ENCODE measurements around the gene SORCS2. TPM values are rescaled to one million over a fixed set of nuclear protein-coding genes. Genes with fewer than 3 reads are reported as not detected.

The SORCS2 gene
- total and polyA plus RNA-seq, 2 experiments from 2014 or later = 0.38 to 1.4 TPM

DNA sequence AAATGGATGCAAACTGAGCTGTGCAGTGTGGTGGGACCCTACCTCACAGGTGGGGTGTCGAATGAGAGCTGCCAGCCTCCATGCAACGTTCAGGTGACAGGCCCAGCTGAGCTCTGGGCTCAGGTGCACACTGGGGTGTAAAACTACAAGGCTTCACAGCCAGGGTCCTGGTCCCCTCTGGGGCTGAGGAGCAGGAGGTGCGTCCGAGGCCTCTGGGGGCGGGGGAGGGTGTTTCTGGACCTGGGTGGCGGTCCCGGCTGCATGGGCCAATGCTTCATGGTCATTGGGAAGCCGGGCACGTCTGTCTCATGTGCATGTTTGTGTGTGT is 26.5 kb upstream of the SORCS2 start:
- H3K4me1 ChIP-seq (ENCODE audit: insufficient read depth) = 0 out of 2 replicates have a peak, but pooled peaks cover 3% of the 10 kb centered on the region
- no peaks in the 10 kb centered on the region for H3K9me3 ChIP-seq (ENCODE audit: low read depth)
- H3K9ac ChIP-seq = no peak overlapping the region
- no peak overlapping the region for H3K4me2 ChIP-seq (ENCODE audit: unreplicated experiment)
- in situ Hi-C loops (cut with MboI) = no loop called here
- no peaks in the 10 kb centered on the region for H4K20me1 ChIP-seq (ENCODE audit: insufficient read depth)
- 59 to 62% methylated on average over 8 to 9 of the region's 9 CpGs for WGBS, 2 experiments (ENCODE audit: low coverage in 1 of 2, low lambda C conversion rate in 2 of 2, missing lambda C conversion rate in 2 of 2)
- no peak for DNase-seq
- H3K9me2 ChIP-seq (ENCODE audit: insufficient read depth) = no peaks in the 10 kb centered on the region
- H3K4me3 ChIP-seq = no peak overlapping the region
- no peak overlapping the region for H3K27ac ChIP-seq
- no peaks in the 10 kb centered on the region for H3K79me2 ChIP-seq (ENCODE audit: insufficient read depth)
- H3K27me3 ChIP-seq (replicated peaks; ENCODE audit: insufficient read depth) = peaks cover 12% of the 10 kb centered on the region
- no peaks in the 10 kb centered on the region for H3F3A ChIP-seq (ENCODE audit: insufficient read depth)
- no peak overlapping the region for H2AFZ ChIP-seq
- no peak for TF ChIP-seq EZH2 (IDR thresholded peaks at IDR 0.05; ENCODE audit: insufficient read depth, poor library complexity, severe bottlenecking)
- TF ChIP-seq EZH2phosphoT487 (IDR thresholded peaks at IDR 0.05; ENCODE audit: insufficient read depth, low read depth) = no peak
- H3K36me3 ChIP-seq (ENCODE audit: low read depth) = no peaks in the 10 kb centered on the region

DNA sequence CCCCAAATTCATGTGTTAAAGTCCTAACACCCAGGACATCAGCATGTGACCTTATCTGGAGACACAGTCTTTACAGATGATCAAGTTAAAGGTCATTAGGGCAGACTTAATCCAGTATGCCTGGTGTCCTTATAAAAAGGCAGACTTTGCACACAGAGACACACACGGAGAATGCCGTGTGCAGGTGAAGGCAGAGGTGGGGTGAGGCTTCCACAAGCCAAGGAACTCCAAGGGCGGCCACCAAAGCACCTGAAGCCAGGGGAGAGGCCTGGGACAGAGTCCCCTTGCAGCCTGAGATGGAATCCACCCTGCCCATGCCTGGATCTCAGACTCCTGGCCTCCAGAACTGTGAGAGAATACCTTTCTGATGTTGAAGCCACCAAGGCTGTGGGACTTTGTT is 26.1 kb upstream of the SORCS2 start:
- DNase-seq = no peak
- Histone ChIP-seq H3K4me3 (no peak overlapping the region), H3K27ac (no peak overlapping the region), H3K27me3 (replicated peaks; ENCODE audit: insufficient read depth) (peaks cover 12% of the 10 kb centered on the region), H3K9me3 (ENCODE audit: low read depth) (no peaks in the 10 kb centered on the region), H2AFZ (no peak overlapping the region), H3K79me2 (ENCODE audit: insufficient read depth) (no peaks in the 10 kb centered on the region), H3K9ac (no peak overlapping the region), H3F3A (ENCODE audit: insufficient read depth) (no peaks in the 10 kb centered on the region), H3K4me2 (ENCODE audit: unreplicated experiment) (no peak overlapping the region), H3K4me1 (ENCODE audit: insufficient read depth) (0 out of 2 replicates have a peak, but pooled peaks cover 3% of the 10 kb centered on the region), H4K20me1 (ENCODE audit: insufficient read depth) (no peaks in the 10 kb centered on the region), H3K9me2 (ENCODE audit: insufficient read depth) (no peaks in the 10 kb centered on the region), H3K36me3 (ENCODE audit: low read depth) (no peaks in the 10 kb centered on the region)
- in situ Hi-C loops (cut with MboI) = no loop called here
- WGBS, 2 experiments (ENCODE audit: low coverage in 1 of 2, low lambda C conversion rate in 2 of 2, missing lambda C conversion rate in 2 of 2) = 73 to 80% methylated on average over 3 of the region's 3 CpGs
- TF ChIP-seq EZH2phosphoT487 (IDR thresholded peaks at IDR 0.05; ENCODE audit: insufficient read depth, low read depth) (no peak), EZH2 (IDR thresholded peaks at IDR 0.05; ENCODE audit: insufficient read depth, poor library complexity, severe bottlenecking) (no peak)

- 60 to 63% methylated on average over 17 of the region's 17 CpGs for WGBS, 2 experiments (ENCODE audit: low coverage in 1 of 2, low lambda C conversion rate in 2 of 2, missing lambda C conversion rate in 2 of 2)
- peaks cover 17% of the 10 kb centered on the region for H3K27me3 ChIP-seq (replicated peaks; ENCODE audit: insufficient read depth)
- H3F3A ChIP-seq (ENCODE audit: insufficient read depth) = no peaks in the 10 kb centered on the region
- DNase-seq = no peak
- no peaks in the 10 kb centered on the region for H3K9me3 ChIP-seq (ENCODE audit: low read depth)
- no peak overlapping the region for H3K9ac ChIP-seq
- no peaks in the 10 kb centered on the region for H3K36me3 ChIP-seq (ENCODE audit: low read depth)
- H3K4me1 ChIP-seq (ENCODE audit: insufficient read depth) = no peaks in the 10 kb centered on the region
- no peak for TF ChIP-seq EZH2phosphoT487 (IDR thresholded peaks at IDR 0.05; ENCODE audit: insufficient read depth, low read depth)
- no peak for TF ChIP-seq EZH2 (IDR thresholded peaks at IDR 0.05; ENCODE audit: insufficient read depth, poor library complexity, severe bottlenecking)
- H3K4me3 ChIP-seq = no peak overlapping the region
- no peak overlapping the region for H2AFZ ChIP-seq
- no peak overlapping the region for H3K4me2 ChIP-seq (ENCODE audit: unreplicated experiment)
- no peak overlapping the region for H3K27ac ChIP-seq
- no peaks in the 10 kb centered on the region for H3K9me2 ChIP-seq (ENCODE audit: insufficient read depth)
- H3K79me2 ChIP-seq (ENCODE audit: insufficient read depth) = no peaks in the 10 kb centered on the region
- in situ Hi-C loops (cut with MboI) = no loop called here
- no peaks in the 10 kb centered on the region for H4K20me1 ChIP-seq (ENCODE audit: insufficient read depth)
These were observed 25.2 kb upstream of the SORCS2 start for GRCh38 chr4:7166981-7167700.

GRCh38 chr4:7167706-7168105 is 24.6 kb upstream of the SORCS2 start:
- Histone ChIP-seq H3K4me3 (no peak overlapping the region), H3F3A (ENCODE audit: insufficient read depth) (no peaks in the 10 kb centered on the region), H3K9me2 (ENCODE audit: insufficient read depth) (no peaks in the 10 kb centered on the region), H3K9ac (no peak overlapping the region), H3K9me3 (ENCODE audit: low read depth) (no peaks in the 10 kb centered on the region), H3K27me3 (replicated peaks; ENCODE audit: insufficient read depth) (peaks cover 20% of the 10 kb centered on the region), H3K79me2 (ENCODE audit: insufficient read depth) (no peaks in the 10 kb centered on the region), H4K20me1 (ENCODE audit: insufficient read depth) (no peaks in the 10 kb centered on the region), H2AFZ (no peak overlapping the region), H3K36me3 (ENCODE audit: low read depth) (no peaks in the 10 kb centered on the region), H3K4me2 (ENCODE audit: unreplicated experiment) (no peak overlapping the region), H3K27ac (no peak overlapping the region), H3K4me1 (ENCODE audit: insufficient read depth) (no peaks in the 10 kb centered on the region)
- WGBS, 2 experiments (ENCODE audit: low coverage in 1 of 2, low lambda C conversion rate in 2 of 2, missing lambda C conversion rate in 2 of 2) = 65 to 72% methylated on average over 4 of the region's 4 CpGs
- DNase-seq = no peak
- in situ Hi-C loops (cut with MboI) = no loop called here
- TF ChIP-seq EZH2 (IDR thresholded peaks at IDR 0.05; ENCODE audit: insufficient read depth, poor library complexity, severe bottlenecking) (no peak), EZH2phosphoT487 (IDR thresholded peaks at IDR 0.05; ENCODE audit: insufficient read depth, low read depth) (no peak)

Data from GM23248 (cell line).